Measurements from ENCODE around the gene ODAD3. TPM values are rescaled to one million over a fixed set of nuclear protein-coding genes. Genes with fewer than 3 reads are reported as not detected.
A peak's percentile ranks its signal among the peaks of the same experiment; 100 is the strongest.

The ODAD3 gene
- total RNA-seq, 1 donor from 2014 or later: 0.47 TPM

- H3K79me2 ChIP-seq (ENCODE audit: low read depth): no peaks in the 10 kb centered on the region
- Mint-ChIP-seq H3K27ac (no peak overlapping the region), H3K27me3 (ENCODE audit: insufficient read depth, low read depth) (peaks cover 16% of the 10 kb centered on the region), H3K4me3 (peak overlapping the region; percentile 3), H3K4me1 (peaks cover 10% of the 10 kb centered on the region), H3K9me3 (no peaks in the 10 kb centered on the region), H3K36me3 (no peaks in the 10 kb centered on the region)
- H3K4me2 ChIP-seq: no peak overlapping the region
- H3K36me3 ChIP-seq: no peaks in the 10 kb centered on the region
- H4K20me1 ChIP-seq (ENCODE audit: low read depth): no peaks in the 10 kb centered on the region
- no peak for DNase-seq (ENCODE audit: low spot score)
- no peaks in the 10 kb centered on the region for H3F3A ChIP-seq (ENCODE audit: low read depth)
- H3K4me3 ChIP-seq: no peak overlapping the region
- H3K9ac ChIP-seq: no peak overlapping the region
- TF ChIP-seq EZH2phosphoT487 (IDR thresholded peaks at IDR 0.05) (no peak), EZH2 (IDR thresholded peaks at IDR 0.05) (no peak), CTCF (IDR thresholded peaks at IDR 0.05) (no peak)
- no peak overlapping the region for H3K27ac ChIP-seq
- H3K4me1 ChIP-seq: no peaks in the 10 kb centered on the region
- no peaks in the 10 kb centered on the region for H3K9me3 ChIP-seq (ENCODE audit: low read depth)
- H2AFZ ChIP-seq (replicated peaks): no peak overlapping the region
- H3K27me3 ChIP-seq: no peaks in the 10 kb centered on the region
Observed at GRCh38 chr19:11400798-11401197, 34.1 kb downstream of the ODAD3 start.

GRCh38 chr19:11399667-11400066 lies 35.3 kb downstream of the ODAD3 start:
- Histone ChIP-seq H3K79me2 (ENCODE audit: low read depth) (no peaks in the 10 kb centered on the region), H3K27me3 (no peaks in the 10 kb centered on the region), H2AFZ (replicated peaks) (no peak overlapping the region), H3K9me3 (ENCODE audit: low read depth) (no peaks in the 10 kb centered on the region), H3K4me1 (no peaks in the 10 kb centered on the region), H3K27ac (no peak overlapping the region), H3K4me2 (no peak overlapping the region), H3K9ac (no peak overlapping the region), H3K36me3 (no peaks in the 10 kb centered on the region), H3F3A (ENCODE audit: low read depth) (no peaks in the 10 kb centered on the region), H4K20me1 (ENCODE audit: low read depth) (no peaks in the 10 kb centered on the region), H3K4me3 (no peak overlapping the region)
- Mint-ChIP-seq H3K4me1 (peaks cover 4% of the 10 kb centered on the region), H3K36me3 (no peaks in the 10 kb centered on the region), H3K27ac (no peak overlapping the region), H3K27me3 (ENCODE audit: insufficient read depth, low read depth) (peaks cover 13% of the 10 kb centered on the region), H3K9me3 (no peaks in the 10 kb centered on the region), H3K4me3 (no peak overlapping the region)
- DNase-seq (ENCODE audit: low spot score): no peak
- TF ChIP-seq CTCF (IDR thresholded peaks at IDR 0.05): no peak
- TF ChIP-seq EZH2 (IDR thresholded peaks at IDR 0.05): no peak
- no peak for TF ChIP-seq EZH2phosphoT487 (IDR thresholded peaks at IDR 0.05)

- H3F3A ChIP-seq (ENCODE audit: low read depth): no peaks in the 10 kb centered on the region
- Mint-ChIP-seq H3K4me1 (no peaks in the 10 kb centered on the region), H3K4me3 (no peak overlapping the region), H3K9me3 (no peaks in the 10 kb centered on the region), H3K36me3 (no peaks in the 10 kb centered on the region), H3K27ac (no peak overlapping the region), H3K27me3 (ENCODE audit: insufficient read depth, low read depth) (peaks cover 16% of the 10 kb centered on the region)
- no peaks in the 10 kb centered on the region for H3K9me3 ChIP-seq (ENCODE audit: low read depth)
- no peak overlapping the region for H3K4me3 ChIP-seq
- H3K36me3 ChIP-seq: no peaks in the 10 kb centered on the region
- H3K27ac ChIP-seq: no peak overlapping the region
- H3K4me2 ChIP-seq: no peak overlapping the region
- DNase-seq (ENCODE audit: low spot score): no peak
- H3K27me3 ChIP-seq: no peaks in the 10 kb centered on the region
- no peaks in the 10 kb centered on the region for H3K4me1 ChIP-seq
- H2AFZ ChIP-seq (replicated peaks): no peak overlapping the region
- no peak overlapping the region for H3K9ac ChIP-seq
- no peaks in the 10 kb centered on the region for H4K20me1 ChIP-seq (ENCODE audit: low read depth)
- H3K79me2 ChIP-seq (ENCODE audit: low read depth): no peaks in the 10 kb centered on the region
- TF ChIP-seq EZH2phosphoT487 (IDR thresholded peaks at IDR 0.05): no peak
- TF ChIP-seq EZH2 (IDR thresholded peaks at IDR 0.05): no peak
- no peak for TF ChIP-seq CTCF (IDR thresholded peaks at IDR 0.05)
Observed at GRCh38 chr19:11397089-11397610, 37.8 kb downstream of the ODAD3 start.

All from neural progenitor cell (in vitro differentiated cells).